ENCODE measurements around the gene ARPC1B. TPM values are rescaled to one million over a fixed set of nuclear protein-coding genes. Genes with fewer than 3 reads are reported as not detected.

ARPC1B gene
- total and polyA plus RNA-seq, 2 of the 4 experiments (the other 2 are of a cell fraction): 351 to 488 TPM

GRCh38 chr7:99352247-99352646, 22.3 kb upstream of the ARPC1B start:
- Histone ChIP-seq H2BK5ac (ENCODE audit: low read depth, low read length, poor library complexity, severe bottlenecking) (no peak overlapping the region), H3K36me3 (ENCODE audit: control insufficient read depth, insufficient read depth, low read length) (peaks cover 57% of the 10 kb centered on the region), H3K23ac (ENCODE audit: low read depth, low read length) (no peak overlapping the region), H3K27me3 (ENCODE audit: control insufficient read depth, insufficient read depth, low read length) (no peaks in the 10 kb centered on the region), H2BK20ac (ENCODE audit: low read depth, low read length) (no peak overlapping the region), H3K9me3 (ENCODE audit: control insufficient read depth, insufficient read depth, low read length) (no peaks in the 10 kb centered on the region), H2BK120ac (ENCODE audit: low read depth, low read length) (no peak overlapping the region), H3K27ac (ENCODE audit: insufficient read depth, low read length) (no peak overlapping the region), H3K4me3 (ENCODE audit: insufficient read depth, low read depth, low read length) (no peak overlapping the region), H3K4ac (ENCODE audit: low read depth, low read length) (no peak overlapping the region), H3K9me1 (ENCODE audit: insufficient read depth, low read length) (no peaks in the 10 kb centered on the region), H4K20me1 (ENCODE audit: insufficient read depth, low read length) (peaks cover 6% of the 10 kb centered on the region; the same call in 1 of the 2 replicates), H3K14ac (replicated peaks; ENCODE audit: low read depth, low read length) (no peak overlapping the region), H3K9ac (ENCODE audit: low read depth, low read length) (no peak overlapping the region), H3K18ac (ENCODE audit: low read depth, low read length) (no peak overlapping the region), H4K5ac (ENCODE audit: low read depth, low read length) (no peak overlapping the region), H2AK9ac (replicated peaks; ENCODE audit: low read depth, low read length, poor library complexity) (no peak overlapping the region), H2BK15ac (ENCODE audit: low read depth, low read length) (no peak overlapping the region), H3K4me1 (ENCODE audit: control insufficient read depth, insufficient read depth, low read length) (0 out of 2 replicates have a peak, but pooled peaks cover 2% of the 10 kb centered on the region), H3K56ac (ENCODE audit: extremely low read depth, insufficient read depth, low read length) (no peak overlapping the region), H2AFZ (replicated peaks; ENCODE audit: low read length, poor library complexity) (no peak overlapping the region), H4K91ac (ENCODE audit: insufficient read depth, low read depth, low read length) (no peak overlapping the region), H3K79me1 (ENCODE audit: low read depth in 1 of 2, low read length in 2 of 2) (peaks cover 13 to 36% of the 10 kb centered on the region in 2 experiments; a peak in 3 of 4 replicates), H3K4me2 (ENCODE audit: low read depth, low read length) (no peak overlapping the region), H4K8ac (ENCODE audit: low read depth in 2 of 2, low read length in 2 of 2) (no peak overlapping the region), H2AK5ac (ENCODE audit: low read depth, low read length) (no peak overlapping the region)
- POLR2A ChIA-PET (ENCODE audit: unreplicated experiment): no interaction called here
- dilution Hi-C loops (cut with HindIII; ENCODE audit: low sequenced_read_pairs, unreplicated experiment): no loop called here
- no TSS peak for BruUV-seq (replicated peaks)
- no peak for TF ChIP-seq MAFK (IDR thresholded peaks at IDR 0.05; ENCODE audit: low read depth, low read length)
- TF ChIP-seq CEBPB (IDR thresholded peaks at IDR 0.05; ENCODE audit: low read depth, low read length): no peak
- no peak for TF ChIP-seq FOS (IDR thresholded peaks at IDR 0.05; ENCODE audit: low read depth, low read length)
- no peak for TF ChIP-seq BHLHE40 (IDR thresholded peaks at IDR 0.05; ENCODE audit: low read depth, low read length)
- TF ChIP-seq RCOR1 (IDR thresholded peaks at IDR 0.05; ENCODE audit: insufficient replicate concordance, low read length): no peak
- no peak for TF ChIP-seq RAD21 (IDR thresholded peaks at IDR 0.05; ENCODE audit: low read length)
- TF ChIP-seq RFX5 (IDR thresholded peaks at IDR 0.05; ENCODE audit: low read depth, low read length): no peak
- TF ChIP-seq CTCF (conservative IDR thresholded peaks at IDR 0.05; ENCODE audit: low read depth, low read length): no peak
- TF ChIP-seq ELK1 (IDR thresholded peaks at IDR 0.05; ENCODE audit: borderline replicate concordance, low read depth, low read length): no peak
- TF ChIP-seq SMC3 (IDR thresholded peaks at IDR 0.05; ENCODE audit: low read depth, low read length): no peak
- TF ChIP-seq NFE2L2 (IDR thresholded peaks at IDR 0.05; ENCODE audit: low read depth, low read length): no peak
- TF ChIP-seq MXI1 (IDR thresholded peaks at IDR 0.05; ENCODE audit: borderline replicate concordance, low read depth, low read length): no peak
- TF ChIP-seq USF2 (IDR thresholded peaks at IDR 0.05; ENCODE audit: low read depth, low read length): no peak
- ATAC-seq (ENCODE audit: low read depth) (no peak), DNase-seq (no peak)
- in situ Hi-C loops (cut with MboI; ENCODE audit: low sequenced_read_pairs): no loop called here
- intact Hi-C loops (cut with micrococcal nuclease): no loop called here
- no CpG with 5 or more reads among the region's 5 CpGs for WGBS, 2 experiments (ENCODE audit: extremely low coverage in 2 of 2, insufficient read length in 1 of 2)
- CTCF ChIA-PET: no interaction called here
